DMS 273 (cell line): ENCODE results near the gene FAM89A.

Experiments
- DNase-seq: peaks from one replicate; lab custom pipeline; 2025; ENCODE audit not compliant: unreplicated experiment; lab: John Stamatoyannopoulos, UW

FAM89A gene

DNA sequence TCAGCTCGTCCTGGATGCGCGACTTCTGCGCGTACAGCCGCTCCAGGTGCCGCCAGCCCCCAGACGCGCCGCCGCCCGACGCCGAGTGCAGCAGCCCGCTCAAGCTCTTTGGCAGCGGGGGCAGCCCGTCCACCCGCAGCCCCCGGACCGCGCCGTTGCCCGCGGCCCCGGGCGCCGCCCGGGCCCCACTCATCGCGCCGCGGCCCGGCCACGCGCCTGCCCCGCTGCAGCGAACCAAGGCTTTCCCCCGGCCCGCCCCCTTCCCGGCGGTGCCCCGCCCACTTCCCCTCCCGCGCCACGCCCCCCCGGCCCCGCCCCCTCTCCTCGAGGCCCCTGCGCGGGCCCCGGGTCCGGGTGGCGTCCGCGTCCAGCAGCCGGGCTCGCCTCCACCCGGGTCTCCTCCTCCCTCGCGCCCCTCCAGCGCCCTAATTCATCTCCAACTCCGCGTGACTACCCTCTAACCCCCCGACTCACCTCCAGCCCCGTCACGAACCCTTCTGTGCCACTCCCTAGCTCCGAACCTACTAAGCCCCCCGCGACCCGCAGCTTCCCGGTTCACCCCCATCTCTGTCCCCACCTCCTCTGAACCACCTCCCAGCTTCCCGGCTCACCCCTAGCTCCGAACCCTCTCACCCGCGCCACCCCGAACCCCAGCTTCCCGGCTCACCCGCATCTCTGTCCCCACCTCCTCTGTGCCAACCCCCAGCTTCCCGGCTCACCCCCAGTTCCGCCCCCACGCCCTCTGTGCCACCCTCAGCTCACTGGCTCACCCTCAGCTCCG, at the start of gene FAM89A:
Gene FAM89A (minus strand): TSS at position 236 of the 781 bp plus-strand sequence. CDS start 43 bp downstream, at position 193.
- peak; percentile 81 for DNase-seq

DNA sequence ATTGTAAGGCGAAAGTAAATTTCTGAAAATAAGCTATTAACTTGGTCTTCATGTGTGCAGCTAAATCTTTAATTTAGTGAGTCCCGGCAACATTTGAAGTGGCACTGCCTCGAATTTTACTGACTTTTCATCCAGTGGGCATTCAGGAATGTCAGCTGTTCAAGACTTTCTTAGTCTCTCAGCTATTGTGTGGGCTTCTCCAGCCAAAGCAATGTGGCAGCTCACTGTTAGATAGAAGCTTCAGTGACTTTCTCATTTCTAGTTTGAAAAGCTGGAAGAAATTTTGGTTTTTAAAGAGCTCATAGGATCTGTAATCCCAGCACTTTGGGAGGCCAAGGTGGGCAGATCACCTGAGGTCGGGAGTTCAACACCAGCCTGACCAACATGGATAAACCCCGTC, 44.3 kb upstream of the FAM89A start:
- no peak for DNase-seq

DNA sequence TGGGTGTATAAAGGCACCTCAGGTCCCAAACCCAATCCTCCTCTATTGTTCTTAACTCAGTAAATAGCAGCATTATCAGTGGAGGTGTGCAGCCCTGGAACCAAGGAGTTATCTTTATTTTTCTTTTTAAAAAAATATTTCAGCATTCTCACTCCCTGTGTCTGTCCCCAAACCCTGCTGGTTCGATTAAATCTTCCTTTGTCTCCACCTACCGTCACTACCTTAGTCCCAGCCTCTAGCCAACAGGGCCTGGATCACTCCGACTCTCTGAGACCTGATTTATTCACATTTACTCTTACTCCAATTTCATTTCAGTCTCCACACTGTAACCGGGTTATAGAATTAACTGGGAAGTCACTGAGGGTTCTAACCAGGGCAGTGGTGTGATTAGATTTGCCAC, 39.1 kb upstream of the FAM89A start:
- DNase-seq = no peak

DNA sequence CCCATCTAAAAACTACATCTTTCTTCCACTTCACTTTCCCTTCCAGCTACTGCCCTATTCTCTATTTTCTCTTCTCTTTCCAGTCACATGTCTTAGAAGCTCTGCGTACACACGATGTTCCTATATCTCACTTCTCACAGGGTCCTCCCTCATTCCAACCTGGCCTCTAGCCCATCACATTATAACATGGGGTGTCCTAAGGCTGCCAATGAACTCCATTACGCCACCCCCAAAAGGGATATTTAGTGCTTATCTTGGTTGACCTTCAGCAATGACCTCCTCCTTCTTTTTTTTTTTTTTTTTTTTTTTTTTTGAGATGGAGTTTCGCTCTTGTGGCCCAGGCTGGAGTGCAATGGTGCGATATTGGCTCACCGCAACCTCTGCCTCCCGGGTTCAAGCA, 38.2 kb upstream of the FAM89A start:
- DNase-seq = no peak

DNA sequence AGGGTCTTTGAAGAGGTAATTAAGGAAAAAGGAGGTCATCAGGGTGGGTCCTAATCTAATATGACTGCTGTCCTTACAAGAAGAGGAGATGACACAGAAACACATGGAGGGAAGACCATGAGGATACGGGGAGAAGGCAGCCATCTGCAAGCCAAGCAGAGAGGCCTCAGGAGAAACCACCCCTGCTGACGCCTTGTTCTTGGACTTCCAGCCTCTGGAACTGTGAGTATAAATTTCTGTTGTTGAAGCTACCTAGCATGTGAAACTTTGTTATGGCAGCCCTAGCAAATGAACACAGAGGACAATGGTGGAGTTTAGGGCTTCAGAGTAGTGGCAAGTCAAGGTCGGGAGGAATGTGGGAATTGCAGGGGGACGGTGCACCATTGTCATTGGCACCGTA, 36.7 kb upstream of the FAM89A start:
- no peak for DNase-seq

DNA sequence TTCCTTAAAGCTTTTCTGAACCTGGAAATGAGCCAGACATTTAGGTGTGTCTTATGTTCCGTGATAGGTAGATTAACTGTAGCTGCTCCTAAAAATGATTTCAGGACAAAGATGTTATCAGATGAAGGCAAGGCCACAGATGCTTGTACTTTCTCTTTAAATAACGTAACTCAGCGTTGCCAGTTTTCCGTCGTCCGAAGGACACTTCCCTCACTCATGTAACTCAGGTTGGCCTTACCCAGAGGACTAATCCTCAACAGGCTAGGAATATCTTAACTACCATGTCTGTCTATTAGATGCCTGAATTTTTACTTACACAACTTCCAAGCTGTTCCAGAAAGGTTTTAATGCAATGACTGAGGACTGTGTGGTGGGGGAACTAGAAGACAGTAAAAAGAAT, 35.4 kb upstream of the FAM89A start:
- no peak for DNase-seq

DNA sequence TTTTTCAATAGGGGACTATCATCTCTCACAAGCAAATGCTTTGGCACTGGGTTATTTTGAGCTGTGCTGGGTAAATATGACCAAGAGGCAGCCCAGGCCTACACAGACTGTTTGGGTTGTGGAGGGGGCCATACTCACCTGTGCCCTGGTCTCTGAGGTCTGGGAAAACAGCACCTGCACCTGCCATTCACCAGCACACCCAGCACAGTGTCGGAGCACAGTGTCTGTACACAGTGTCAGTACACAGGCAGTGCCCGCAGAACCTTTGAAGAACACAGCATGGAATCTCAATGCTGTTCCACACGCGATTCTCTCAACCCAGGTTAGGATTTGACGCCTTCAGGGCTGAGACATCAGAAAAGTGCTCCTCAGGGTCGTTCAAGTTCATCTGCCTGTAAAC, 35.0 kb upstream of the FAM89A start:
- no peak for DNase-seq

DNA sequence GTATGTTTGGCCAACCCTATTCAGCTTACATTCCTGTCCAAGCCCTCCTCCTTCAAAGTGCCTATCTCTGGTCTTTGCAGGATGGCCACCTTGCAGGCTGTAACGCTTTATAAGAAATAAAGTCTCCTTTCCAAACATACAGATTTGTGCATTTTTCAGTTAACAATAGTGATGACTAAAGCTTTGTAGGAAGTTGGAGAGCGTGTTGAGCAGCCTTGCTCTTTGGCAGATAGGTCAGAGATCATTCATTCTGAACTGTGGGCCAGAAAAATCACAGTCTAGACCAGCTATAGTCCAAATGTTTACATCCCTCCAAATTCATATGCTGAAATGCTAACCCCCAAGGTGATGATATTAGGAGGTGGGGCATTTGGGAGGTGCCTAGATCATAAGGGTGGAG, 34.0 kb upstream of the FAM89A start:
- DNase-seq = no peak

DNA sequence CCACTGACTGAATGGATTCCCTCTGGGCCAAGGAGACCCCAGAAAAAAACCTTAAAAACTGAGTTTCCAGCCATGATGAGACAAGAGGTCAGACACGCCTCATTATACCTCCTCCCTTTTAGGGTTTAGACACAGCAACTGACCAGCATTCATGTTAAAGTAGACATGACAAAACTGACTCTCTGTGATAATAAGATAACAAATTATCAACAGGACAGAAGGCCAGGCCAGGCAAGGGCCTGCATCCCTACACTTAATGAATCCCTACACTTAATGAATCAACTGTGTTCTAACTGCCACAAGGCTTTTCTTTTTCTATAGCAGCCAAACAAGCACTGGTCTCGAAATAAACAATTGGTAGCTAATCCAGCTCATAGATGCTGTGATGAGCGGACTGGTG, 33.3 kb upstream of the FAM89A start:
- DNase-seq = no peak

DNA sequence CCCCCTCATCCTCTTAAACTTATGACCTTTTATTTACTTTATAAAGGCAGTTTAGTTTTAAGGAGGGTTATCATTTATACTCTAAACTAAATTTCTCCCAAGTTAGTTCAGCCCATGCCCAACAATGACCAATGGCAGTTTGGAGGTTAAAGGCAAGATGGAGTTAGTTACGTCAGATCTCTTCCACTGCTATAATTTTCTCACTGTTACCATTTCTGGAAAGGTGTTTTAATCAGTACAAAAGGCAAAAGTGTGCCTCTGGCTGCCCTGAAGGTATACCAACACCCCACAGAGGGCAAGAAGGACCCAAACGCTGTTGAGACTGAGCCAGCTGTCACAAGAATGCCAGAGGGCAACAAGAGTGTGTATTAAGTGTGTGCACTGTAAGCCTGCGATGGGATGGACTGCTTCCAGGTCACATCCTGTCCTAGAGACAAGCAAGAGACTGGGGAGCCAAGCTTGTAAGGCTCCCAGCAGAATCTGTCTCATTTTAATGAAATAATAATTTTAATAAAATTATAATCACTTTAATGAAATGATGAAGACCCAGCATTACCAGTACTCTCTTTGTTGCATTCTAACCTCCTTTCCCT, 32.5 kb upstream of the FAM89A start:
- no peak for DNase-seq

DNA sequence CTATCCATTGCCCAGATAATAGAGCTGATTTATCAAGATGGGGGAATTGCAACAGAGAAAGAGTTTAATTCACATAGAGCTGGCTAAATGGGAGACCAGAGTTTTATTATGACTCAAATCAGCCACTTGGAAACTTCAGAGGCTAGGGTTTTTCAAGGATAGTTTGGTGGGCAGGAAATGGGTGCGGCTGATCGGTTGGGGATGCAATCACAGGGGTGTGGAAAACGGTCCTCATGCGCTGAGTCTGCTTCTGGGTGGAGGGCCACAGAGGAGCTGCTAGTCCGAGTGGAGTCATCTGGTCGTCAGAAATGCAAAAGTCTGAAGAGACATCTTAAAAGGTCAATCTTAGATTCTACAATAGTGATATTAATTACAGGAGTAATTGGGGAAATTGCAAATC, 32.0 kb upstream of the FAM89A start:
- DNase-seq = no peak

DNA sequence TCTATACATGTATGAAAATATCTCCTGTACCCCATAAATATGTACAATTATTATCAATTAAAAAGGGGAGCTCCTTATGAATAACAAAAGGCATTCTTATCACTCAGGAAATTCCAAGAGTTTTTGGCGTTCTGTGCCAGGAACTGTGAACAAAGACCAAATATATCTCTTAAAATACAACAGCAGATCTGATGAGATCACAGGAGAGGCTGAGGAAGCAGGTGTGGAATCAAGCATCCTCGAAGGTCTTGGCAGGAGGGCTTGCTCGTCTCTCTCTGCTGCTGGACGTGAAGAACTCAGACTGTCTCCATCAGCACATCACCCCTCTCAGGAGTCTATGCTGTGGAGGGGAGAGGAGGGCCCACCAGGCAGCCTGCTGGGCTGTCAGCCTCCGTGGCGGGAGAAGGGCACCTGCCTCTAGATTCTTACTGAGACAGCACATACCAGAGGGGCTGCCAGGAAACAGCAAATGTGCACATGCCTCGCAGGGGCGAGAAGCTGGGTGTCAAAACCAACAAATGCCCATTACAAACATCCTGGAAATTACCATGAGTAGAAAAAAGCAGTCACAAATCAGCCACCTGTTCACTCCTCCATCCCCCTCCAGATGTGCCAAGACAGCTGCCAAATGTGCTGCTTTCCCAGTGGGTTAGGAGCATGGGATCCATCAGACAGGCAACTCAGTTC, 30.8 kb upstream of the FAM89A start:
- DNase-seq = peak; percentile 31

DNA sequence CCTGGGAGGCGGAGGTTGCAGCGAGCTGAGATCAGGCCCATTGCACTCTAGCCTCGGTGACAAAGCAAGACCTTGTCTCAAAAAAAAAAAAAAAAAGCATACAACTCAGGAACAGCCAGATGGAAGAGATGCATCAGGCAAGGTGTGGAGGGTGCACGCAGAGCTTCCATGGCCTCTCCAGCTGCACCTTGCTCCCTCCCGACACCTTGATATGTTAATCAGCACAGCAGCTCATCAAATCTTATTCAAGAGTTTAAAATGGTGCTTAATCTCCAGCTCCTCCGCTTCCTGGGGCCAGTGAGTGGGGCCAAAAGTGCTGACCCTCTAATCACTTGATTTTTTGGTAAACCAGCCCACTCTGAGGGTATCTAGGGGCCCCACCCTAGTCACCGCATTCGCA, 29.3 kb upstream of the FAM89A start:
- DNase-seq = no peak

DNA sequence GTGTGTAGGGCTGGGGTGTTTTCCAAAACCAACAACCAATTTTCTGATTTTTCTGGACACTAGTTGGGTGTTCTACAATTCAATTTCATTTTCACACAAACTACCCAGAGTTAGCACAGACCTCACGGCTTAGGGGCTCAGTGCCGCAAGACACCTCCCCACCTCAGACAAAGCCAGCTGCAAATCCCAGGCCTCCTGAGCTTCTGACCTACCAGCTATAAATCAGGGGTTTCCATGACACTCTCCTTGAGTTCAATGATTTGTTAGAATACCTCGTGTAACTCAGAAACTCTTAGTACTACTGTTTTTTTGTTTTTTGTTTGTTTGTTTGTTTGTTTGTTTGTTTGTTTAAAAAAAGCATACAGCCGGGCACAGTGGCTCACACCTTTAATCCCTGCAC, 28.7 kb upstream of the FAM89A start:
- DNase-seq = no peak

DNA sequence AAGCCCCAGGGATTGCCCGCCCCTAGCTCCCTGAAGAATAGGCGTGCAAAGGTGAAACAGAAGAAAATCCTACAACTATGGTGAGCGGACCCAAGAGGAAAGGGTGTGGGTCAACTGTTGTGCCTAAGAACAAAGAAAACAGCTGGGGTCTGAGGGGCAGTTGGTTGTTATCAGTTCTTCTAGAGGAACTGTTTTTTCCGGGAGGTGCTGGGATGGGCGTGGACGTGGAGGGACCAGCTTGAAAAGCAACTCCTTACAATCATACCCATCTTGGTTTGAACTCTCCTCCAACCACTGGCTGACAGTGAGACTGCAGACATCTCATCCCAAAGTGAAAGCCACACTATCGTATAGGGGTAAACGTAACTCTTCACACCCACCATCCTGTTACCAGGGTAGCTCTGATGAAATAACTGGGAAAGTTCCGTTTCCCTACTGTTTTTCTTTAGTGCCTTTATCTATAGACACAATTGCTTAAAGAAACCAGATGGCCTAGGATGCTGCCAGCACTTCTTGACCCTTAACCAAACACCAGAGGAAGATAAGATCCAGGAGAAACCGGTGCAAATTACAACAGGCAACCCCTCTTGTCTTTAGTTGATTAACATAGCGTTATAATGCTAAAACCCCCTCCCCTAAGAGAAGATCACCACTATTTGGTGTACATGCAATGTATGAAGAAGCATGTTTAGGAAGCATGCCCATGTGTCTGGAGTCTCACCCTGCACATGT, 25.6 kb upstream of the FAM89A start:
- DNase-seq = no peak

DNA sequence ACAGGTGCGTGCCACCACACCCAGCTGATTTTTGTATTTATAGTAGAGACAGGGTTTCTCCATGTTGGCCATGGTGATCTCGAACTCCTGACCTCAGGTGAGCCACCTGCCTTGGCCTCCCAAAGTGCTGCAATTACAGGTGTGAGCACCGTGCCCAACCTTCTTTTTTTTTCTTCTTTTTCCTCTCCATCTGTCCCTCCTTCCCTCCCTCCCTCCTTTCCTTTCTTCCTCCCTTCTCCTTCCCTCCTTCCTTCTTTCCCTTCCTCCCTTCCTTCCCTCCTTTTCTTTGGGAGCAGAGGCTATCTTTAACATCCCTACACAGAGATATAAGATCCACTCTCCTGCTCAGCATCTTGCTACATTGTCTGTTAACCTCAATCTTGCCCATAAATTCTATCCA, 24.4 kb upstream of the FAM89A start:
- DNase-seq = no peak

DNA sequence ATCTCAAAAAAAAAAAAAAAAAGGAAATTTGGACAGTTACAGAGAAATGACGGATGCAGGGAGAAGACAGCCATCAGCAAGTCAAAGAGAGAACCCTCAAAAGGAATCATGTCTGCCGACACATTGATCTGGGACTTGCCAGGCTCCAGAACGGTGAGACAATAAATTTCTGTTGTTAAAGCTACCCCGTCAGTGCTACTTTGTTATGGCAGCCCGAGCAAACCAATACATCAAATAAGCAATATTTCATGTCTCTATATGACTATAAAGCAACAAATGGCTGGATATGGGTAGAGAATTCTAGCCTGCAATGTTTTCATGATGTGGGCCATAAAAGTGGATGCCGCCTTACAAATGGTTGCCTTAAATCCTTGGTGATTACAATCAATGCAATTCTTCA, 23.3 kb upstream of the FAM89A start:
- no peak for DNase-seq

DNA sequence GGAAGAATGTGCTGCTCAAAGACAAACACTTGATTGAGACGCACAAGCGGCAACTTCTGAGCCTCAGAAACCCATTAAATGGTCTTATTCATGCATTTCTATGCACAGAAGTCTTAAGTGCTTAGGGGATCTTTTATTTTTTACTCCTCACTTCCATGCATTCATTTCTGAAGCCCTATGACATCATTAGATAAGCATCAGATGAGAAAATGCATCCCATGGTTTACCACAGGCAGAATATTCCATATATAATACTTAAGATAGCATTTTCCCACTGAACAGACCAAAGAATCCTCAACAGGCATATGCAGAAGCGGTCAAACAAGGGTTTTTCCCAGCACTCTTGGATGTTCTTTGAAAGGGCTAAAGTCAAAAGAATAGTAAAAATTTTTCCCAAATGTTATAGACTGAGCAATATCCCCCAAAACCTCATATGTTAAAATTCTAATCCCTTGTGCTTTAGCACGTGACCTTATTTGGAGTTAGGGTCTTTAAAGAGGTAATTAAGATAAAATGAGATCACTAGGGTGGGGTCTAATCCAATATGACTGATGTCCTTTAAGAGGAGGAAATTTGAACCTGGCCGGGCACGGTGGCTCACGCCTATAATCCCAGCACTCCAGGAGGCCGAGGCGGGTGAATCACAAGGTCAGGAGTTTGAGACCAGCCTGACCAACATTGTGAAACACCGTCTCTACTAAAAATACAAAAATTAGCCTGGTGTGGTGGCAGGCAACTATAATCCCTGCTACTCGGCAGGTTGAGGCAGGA, 22.6 kb upstream of the FAM89A start:
- DNase-seq = no peak

DNA sequence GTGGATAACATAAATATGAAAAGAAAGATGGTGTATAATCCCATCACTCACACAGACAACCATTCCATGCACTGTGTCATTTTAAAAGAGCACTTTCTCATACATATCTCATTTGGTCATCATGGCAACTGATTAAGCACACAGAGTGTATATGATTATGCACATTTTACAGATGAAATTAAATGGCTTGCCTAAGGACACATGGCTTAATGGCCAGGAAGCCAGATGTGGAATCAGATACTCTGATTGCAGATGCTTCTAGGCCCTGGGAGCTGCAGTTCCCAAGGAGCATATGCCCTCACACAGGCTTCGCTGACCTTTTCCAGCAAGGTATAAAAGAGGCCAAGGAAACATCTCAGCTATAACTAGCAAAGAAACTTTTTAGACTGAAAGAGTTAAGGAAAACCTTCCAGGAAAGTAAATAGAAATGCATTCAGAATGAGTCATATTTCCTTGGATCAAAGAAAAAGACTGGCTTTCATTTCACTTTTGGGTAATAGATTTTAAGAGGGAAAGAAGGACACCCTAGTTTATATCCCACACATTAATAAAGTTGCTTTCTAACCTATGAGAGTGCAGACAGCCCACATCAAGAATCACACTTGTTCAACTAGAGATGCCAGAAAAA, 19.6 kb upstream of the FAM89A start:
- no peak for DNase-seq

DNA sequence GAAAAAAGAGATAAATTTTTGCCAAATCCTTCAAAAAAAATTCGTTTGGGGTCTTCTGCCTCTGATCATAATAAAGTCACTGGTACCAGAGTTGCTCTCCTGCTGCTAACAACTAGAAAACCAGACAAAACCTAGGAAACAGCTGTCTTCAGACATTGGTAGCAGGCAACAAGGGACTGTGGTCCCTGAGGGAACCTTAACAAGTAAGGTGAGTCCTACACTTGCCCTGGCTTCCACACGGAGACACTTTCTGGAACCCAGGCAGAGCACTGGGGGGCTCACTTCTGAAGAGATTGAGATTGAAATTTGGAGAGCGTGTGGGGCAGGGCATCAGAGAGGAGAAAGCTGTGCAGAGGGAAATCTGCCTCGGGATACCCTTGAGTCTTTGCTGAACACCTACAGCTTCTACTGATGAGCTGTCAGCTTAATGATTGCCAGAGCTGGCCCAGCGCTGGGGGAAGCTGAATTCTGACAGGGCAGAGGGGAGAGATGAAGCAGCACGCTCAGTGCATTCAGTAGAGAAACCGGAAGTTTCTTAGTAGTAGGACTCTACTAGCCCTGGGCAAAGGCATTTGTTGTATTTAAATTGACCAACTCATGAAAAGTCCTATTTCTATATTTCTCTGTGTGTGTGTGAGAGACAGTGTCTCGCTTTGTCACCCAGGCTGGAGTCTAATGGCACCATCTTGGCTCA, 18.5 kb upstream of the FAM89A start:
- DNase-seq = no peak
